Fibroblast of mammary gland (primary cell): ENCODE results near the gene LRRC9.

Experiments used
- DNase-seq: peaks from one replicate; pipeline ENCODE4 v3.0.0-alpha.2; 2010; ENCODE audit warnings: low read depth
- H3K4me3 ChIP-seq: 2 replicates; pipeline ENCODE4 v1.5.1; 2011; ENCODE audit warnings: low read depth, mild to moderate bottlenecking, low read length, moderate library complexity; ENCODE audit not compliant: control insufficient read depth
- CTCF ChIP-seq: conservative IDR thresholded peaks from 2 replicates; pipeline ENCODE4 v1.5.1; 2011; ENCODE audit warnings: low read depth, low read length, inconsistent platforms; ENCODE audit not compliant: control insufficient read depth, insufficient read depth

The LRRC9 gene

GRCh38 chr14:60102389-60102788 is 182.4 kb downstream of the LRRC9 start:
- no peak overlapping the region for H3K4me3 ChIP-seq
- peak; percentile 95 for DNase-seq
- TF ChIP-seq CTCF: no peak

GRCh38 chr14:60106339-60106738 is 186.4 kb downstream of the LRRC9 start:
- peak; percentile 77 for DNase-seq
- TF ChIP-seq CTCF: no peak
- no peak overlapping the region for H3K4me3 ChIP-seq

GRCh38 chr14:60107477-60107876 is 187.5 kb downstream of the LRRC9 start:
- no peak for TF ChIP-seq CTCF
- no peak overlapping the region for H3K4me3 ChIP-seq
- no peak for DNase-seq

GRCh38 chr14:60111732-60112131 is 191.8 kb downstream of the LRRC9 start:
- no peak overlapping the region for H3K4me3 ChIP-seq
- TF ChIP-seq CTCF: no peak
- DNase-seq: no peak
